ENCODE measurements around the gene USP3. TPM values are rescaled to one million over a fixed set of nuclear protein-coding genes. Genes with fewer than 3 reads are reported as not detected.

Gene USP3
- total RNA-seq, 1 donor from 2014 or later: 13.7 TPM

Other genes starting within 250 kb of the USP3 start
- 6.2 TPM for gene APH1B, start 227.0 kb upstream of the USP3 start, total RNA-seq
- 0.65 TPM for gene CA12, start 122.7 kb upstream of the USP3 start, total RNA-seq
- gene FBXL22, start 92.8 kb downstream of the USP3 start, total RNA-seq: 33.2 TPM